H1 (cell line): ENCODE data around the gene SLC17A3. TPM values are rescaled to one million over a fixed set of nuclear protein-coding genes. Genes with fewer than 3 reads are reported as not detected.

Experiments
- CEBPB ChIP-seq: IDR thresholded peaks from 2 replicates; pipeline ENCODE4 v1.6.1; 2012; ENCODE audit warnings: low read depth, low read length
- CHD7 ChIP-seq: fragments of 300-600 bp; sonication (generic); IDR thresholded peaks from 2 replicates; pipeline ENCODE4 v1.7.1; 2012; ENCODE audit warnings: low read length, moderate library complexity, mild to moderate bottlenecking, inconsistent platforms; ENCODE audit not compliant: insufficient replicate concordance
- EGR1 ChIP-seq: IDR thresholded peaks from 2 replicates; pipeline ENCODE4 v1.6.1; 2011; ENCODE audit warnings: low read depth, low read length, borderline replicate concordance
- SAP30 ChIP-seq: fragments of 300-600 bp; sonication (generic); IDR thresholded peaks from 2 replicates; pipeline ENCODE4 v1.7.1; 2012; ENCODE audit warnings: low read length, moderate library complexity, mild to moderate bottlenecking, inconsistent platforms; ENCODE audit not compliant: insufficient read depth, insufficient replicate concordance
- ZNF274 ChIP-seq: IDR thresholded peaks from 2 replicates; pipeline ENCODE4 v1.7.0; 2012; ENCODE audit warnings: low read length, borderline replicate concordance; ENCODE audit errors: extremely low read depth
- polyA plus RNA-seq, 7 experiments: library from polyadenylated mRNA; depleted of rRNA in 3 of 7; stranded (reverse) in 5 of 7; unstranded in 2 of 7; fragments of >200 nt in 5 of 7; fragments of 200-250 nt in 2 of 7; gene quantifications; 1 replicate in 5 of 7; 2 replicates in 1 of 7; 4 replicates in 1 of 7; pipeline versions ENCODE4 v1.2.1 to v1.2.3, GENCODE V29; 2011 to 2013; ENCODE audit warnings: missing spikeins in 2 of 7, mixed read lengths in 2 of 7
- total RNA-seq: library from RNA; stranded (reverse); fragmentation: NEBNext Ultra II Directional; extraction: Animal tissue kit (Norgen Biotek cat#: 25700); gene quantifications from 2 replicates; pipeline ENCODE4 v1.2.1, GENCODE V29; 2021

The SLC17A3 gene
- total and polyA plus RNA-seq, 2 of the 8 experiments (the other 6 are each of a cell fraction or from before 2014, with no cell fraction given): not detected

- no peak for TF ChIP-seq SAP30
- no peak for TF ChIP-seq EGR1
- no peak for TF ChIP-seq CHD7
- TF ChIP-seq ZNF274: no peak
- TF ChIP-seq CEBPB: no peak
These were observed 22.1 kb downstream of the SLC17A3 start (continued) for GRCh38 chr6:25851961-25852360.
